GM18498 (cell line): ENCODE results near the gene PAWR.

ENCODE experiments used
- ATAC-seq: cut with Tn5 transposase; IDR thresholded peaks from one replicate; pipeline ENCODE4 v1.9.1; 2021; ENCODE audit warnings: mild to moderate bottlenecking, moderate library complexity; ENCODE audit not compliant: unreplicated experiment

The PAWR gene

DNA sequence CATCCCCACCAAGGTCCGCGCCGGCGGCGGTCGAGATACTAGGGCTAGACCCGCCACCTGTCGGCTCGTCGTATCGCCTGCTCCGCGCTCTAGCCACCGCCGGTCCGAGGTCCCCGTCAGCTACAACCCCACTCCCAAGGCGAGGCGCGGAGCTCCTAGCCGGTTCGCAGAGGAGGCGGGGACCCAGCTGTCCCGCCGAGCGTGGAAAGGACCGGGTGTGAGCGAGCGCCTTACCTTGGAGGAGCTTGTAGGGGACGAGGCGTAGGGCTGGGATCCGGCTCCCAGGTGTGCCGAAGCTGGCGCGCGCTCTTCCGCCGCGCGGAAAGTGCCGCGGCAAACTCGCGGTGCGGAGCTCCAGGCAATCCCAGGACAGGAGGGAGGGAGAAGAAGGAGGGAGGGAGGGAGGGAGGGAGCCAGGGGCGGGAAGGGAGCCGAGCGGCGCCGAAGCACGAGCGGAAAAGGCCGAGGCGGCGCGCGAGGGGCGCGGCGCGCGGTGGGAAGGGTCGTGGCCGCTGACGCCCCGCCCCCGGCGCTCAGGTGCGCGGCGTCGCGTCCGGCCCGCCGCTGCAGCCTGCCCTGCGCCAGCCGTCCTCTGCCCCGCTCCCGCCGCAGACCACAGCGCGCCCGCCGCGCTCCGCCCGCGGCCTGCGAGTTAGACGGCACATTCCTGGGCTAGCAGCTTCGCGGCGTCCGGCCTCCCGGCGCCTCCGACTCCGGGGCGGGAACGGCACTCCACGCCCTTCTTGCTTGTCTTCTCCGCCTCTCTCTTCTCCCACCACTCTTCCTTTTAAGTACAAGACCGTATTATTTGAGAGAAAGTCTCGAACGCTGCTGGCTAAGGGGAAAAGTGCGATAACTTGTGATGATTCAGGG lies at the start of gene PAWR:
PAWR (minus strand) TSS at position 327 of the 873 bp plus-strand sequence. CDS start 720 bp downstream, outside the sequence.
- ATAC-seq, result peak; percentile 64

GRCh38 chr12:79737875-79738718 lies 47.3 kb upstream of the PAWR start:
- peak; percentile 75 for ATAC-seq

GRCh38 chr12:79732638-79733037 lies 41.9 kb upstream of the PAWR start:
- ATAC-seq, result no peak

DNA sequence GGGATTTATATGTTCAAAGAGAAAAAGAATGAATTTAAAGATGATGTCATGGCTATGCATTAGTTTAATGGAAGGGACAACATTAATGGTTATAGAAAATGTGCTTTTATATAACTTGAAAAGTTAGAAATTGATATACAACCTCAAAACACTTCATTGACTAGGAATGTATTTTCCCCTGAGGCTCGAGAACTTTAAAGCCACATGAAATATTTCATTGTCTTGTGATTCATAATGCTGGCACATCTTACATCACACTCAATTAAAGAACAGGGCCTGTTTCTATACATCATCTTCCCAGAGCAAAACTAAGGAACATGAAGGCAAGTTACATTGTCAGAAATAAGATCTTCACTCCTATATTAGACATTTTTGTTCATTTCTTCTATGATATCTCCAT lies 35.2 kb upstream of the PAWR start:
- ATAC-seq, result no peak

DNA sequence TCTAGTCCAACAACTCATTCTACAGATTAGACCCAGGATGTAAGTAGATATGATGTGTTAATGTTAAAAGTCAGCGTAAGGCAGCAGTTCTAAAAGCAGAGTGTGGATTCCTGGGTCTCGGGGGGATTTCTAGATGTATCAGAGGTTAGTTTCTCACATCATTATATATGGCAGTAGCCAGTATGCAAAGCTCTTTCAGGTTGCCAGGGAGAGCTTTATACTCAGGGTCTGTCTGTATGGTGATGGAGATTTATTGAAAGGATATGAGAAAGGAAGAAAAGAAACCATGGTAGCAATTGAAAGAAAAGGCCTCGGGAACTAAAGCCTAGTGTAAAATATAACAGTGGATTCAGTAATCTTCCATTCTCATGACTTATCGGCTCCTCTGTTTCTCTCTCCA lies 26.2 kb upstream of the PAWR start:
- ATAC-seq, result no peak

DNA sequence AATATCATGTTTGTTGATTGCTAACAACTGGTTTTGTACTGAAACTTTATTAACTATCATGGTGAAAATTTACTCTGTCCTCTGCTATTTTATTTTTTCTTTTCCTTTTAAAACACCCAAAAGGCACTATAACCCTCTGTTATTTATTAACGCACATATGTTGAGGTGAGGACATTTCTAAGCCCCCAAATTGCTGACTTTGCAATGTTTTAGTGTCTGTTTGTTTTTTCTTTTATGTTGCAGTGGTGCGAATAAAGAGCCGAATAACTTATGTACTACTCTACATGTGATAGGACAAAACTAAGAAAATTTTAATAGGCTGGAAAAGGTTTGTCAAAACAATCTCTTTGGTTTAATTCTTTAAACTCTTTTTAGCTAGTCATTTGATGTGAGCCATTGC lies 24.5 kb upstream of the PAWR start:
- no peak for ATAC-seq

DNA sequence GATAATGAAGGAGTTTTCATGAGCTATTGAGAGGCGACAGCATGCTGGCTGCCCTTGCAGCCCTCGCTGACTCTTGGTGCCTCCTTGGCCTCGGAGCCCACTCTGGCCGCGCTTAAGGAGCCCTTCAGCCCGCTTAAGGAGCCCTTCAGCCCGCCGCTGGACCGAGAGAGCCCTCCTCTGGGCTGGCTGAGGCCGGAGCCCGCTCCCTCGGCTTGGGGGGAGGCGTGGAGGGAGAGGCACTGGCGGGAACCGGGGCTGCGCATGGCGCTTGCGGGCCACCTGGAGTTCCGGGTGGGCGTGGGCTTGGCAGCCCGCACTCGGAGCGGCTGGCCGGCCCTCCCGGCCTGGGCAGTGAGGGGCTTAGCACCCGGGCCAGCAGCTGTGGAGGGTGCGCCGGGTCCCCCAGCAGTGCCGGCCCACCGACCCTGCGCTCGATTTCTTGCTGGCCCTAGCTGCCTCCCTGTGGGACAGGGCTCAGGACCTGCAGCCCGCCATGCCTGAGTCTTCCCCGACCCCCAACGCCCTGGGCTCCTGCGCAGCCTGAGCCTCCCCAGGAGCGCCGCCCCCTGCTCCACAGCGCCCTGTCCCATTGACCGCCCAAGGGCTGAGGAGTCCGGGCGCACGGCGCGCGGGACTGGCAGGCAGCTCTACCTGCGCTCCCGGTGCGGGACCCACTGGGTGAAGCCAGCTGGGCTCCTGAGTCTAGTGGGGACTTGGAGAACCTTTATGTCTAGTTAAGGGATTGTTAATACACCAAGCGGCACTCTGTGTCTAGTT lies 20.1 kb upstream of the PAWR start:
- ATAC-seq, result no peak

- no peak for ATAC-seq
These were observed 17.1 kb upstream of the PAWR start for GRCh38 chr12:79707830-79708229.

- no peak for ATAC-seq
These were observed 15.9 kb upstream of the PAWR start for GRCh38 chr12:79706676-79707075.

GRCh38 chr12:79706156-79706555 lies 15.4 kb upstream of the PAWR start:
- no peak for ATAC-seq

DNA sequence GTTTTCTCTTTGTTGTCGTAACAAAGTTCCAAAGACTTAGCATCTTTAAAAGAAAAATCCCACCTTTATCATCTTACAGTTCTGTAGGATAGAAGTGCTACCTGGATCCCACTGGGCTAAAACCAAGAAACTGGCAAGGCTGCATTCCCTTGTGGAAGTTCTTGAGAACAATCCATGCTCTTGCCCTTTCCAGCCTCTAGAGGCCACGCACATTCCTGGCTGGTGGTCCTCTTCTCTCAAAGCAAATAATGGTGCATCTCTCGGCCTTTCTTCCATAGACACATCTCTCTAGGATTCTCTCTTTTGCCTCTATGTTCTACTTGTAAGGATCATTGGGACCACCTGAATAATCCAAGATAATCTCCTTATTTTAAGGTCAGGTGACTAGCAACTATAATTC lies 8.2 kb upstream of the PAWR start:
- ATAC-seq, result no peak

GRCh38 chr12:79696416-79696815 lies 5.7 kb upstream of the PAWR start:
- no peak for ATAC-seq

DNA sequence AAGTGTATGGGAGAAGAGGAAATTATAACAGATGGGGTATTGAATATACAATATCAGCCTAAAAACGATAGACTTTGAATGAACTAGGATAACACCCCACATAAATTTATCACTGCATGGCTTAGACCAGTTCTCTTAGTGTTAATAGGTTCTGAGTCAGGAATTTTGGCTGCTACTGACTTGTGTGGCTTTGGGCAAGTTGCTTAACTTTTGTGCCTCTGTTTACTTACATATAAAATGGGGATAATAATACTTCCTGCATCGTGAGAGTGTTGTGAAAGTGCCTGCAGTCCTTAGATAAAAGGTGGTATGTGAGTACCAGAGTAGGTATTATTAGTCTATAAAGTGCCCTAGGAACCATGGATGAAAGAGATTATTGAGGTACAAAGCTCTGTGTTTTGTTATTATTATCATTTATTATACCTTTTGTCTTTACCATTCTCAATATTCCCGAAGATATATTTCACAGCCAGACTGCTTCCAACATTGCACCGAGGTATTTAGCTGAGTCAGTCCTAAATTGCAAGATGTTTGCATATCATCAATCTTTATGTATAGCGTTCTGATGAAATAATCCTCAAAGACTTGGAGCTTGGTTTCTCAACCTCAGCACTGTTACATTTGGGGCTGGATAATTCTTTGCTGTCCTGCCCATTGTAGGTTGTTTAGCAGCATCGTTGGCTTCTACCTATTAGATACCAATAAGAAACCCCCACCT lies 2.3 kb upstream of the PAWR start:
- no peak for ATAC-seq

GRCh38 chr12:79691511-79692248 lies 916 bp upstream of the PAWR start:
- no peak for ATAC-seq

- ATAC-seq, result peak; percentile 26
These were observed 574 bp downstream of the PAWR start for GRCh38 chr12:79690142-79690637.

DNA sequence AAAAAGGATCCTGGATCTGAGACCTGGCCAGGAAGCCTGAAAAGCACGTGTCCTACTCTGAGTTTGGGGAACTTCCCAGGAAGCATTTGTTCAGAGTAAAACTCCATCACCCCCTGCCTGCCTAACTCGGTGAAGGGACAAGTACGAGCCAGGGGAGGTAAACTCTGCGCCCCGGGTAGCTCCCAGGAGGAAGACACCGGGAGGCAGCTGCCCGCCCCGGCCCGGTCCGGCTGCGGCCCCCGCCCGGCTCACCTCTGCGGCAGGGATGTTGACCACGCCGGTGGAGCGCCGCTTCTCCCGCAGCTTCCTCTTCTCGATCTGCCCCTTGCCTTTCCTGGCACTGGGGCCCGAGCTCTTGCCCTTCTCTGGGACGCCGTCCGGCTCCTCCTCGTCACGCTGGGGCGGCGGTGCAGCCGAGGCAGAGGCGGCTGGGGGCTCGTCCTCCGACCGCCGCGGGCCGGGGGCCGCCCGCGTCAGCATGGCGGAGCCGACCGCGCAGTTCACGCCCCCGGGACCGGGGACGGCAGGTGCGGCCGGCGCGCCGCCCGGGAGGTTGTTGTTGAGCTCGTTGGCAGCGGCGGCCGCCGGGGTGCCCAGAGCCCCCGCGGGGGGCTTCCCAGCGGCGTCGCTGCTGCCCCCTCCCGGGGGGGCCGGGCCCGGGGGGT lies 1.2 kb downstream of the PAWR start:
- peak; percentile 30 for ATAC-seq

GRCh38 chr12:79689061-79689476 lies 1.7 kb downstream of the PAWR start:
- no peak for ATAC-seq

- peak; percentile 22 for ATAC-seq
These were observed 2.2 kb downstream of the PAWR start for GRCh38 chr12:79688376-79689060.
